HG03521 (cell line): ENCODE results near the gene NDUFA5.
A peak's percentile ranks its signal among the peaks of the same experiment; 100 is the strongest.
"Not testable (repeated sequence)": the region's sequence is repeated elsewhere in the genome, so short reads cannot be mapped to it uniquely, and the experiment has no call there.

Experiments
- ATAC-seq: cut with Tn5 transposase; IDR thresholded peaks from one replicate; pipeline ENCODE4 v1.9.1; 2021; ENCODE audit warnings: mild to moderate bottlenecking, moderate library complexity; ENCODE audit not compliant: unreplicated experiment

The NDUFA5 gene

DNA sequence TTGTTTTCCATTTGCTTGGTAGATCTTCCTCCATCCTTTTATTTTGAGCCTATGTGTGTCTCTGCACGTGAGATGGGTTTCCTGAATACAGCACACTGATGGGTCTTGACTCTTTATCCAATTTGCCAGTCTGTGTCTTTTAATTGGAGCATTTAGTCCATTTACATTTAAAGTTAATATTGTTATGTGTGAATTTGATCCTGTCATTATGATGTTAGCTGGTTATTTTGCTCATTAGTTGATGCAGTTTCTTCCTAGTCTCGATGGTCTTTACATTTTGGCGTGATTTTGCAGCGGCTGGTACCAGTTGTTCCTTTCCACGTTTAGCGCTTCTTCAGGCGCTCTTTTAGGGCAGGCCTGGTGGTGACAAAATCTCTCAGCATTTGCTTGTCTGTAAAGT, 31.1 kb downstream of the NDUFA5 start:
- ATAC-seq, result not testable (repeated sequence)

DNA sequence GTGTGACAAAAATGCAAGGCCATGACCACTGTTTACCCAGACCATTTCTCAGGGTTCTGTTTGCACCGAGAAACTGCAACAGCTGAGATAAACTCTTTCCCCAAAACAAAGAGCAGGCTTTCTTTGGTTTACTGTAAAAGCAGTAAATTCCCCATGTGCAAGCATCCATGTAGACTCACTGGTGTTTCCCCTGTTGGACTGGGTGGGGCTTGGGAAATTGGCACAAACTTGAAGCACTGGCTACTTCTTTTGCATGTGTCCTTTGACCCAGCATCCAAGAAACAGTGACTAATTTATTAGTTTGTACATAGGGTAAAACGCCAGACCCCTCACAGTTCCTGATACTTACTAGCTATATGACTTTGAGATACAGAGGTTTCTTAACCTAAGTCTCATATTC, 35.6 kb downstream of the NDUFA5 start:
- no peak for ATAC-seq

GRCh38 chr7:123505221-123505620, 52.4 kb downstream of the NDUFA5 start:
- ATAC-seq, result no peak

- ATAC-seq, result no peak
Measured at GRCh38 chr7:123502201-123502600, 55.4 kb downstream of the NDUFA5 start.

DNA sequence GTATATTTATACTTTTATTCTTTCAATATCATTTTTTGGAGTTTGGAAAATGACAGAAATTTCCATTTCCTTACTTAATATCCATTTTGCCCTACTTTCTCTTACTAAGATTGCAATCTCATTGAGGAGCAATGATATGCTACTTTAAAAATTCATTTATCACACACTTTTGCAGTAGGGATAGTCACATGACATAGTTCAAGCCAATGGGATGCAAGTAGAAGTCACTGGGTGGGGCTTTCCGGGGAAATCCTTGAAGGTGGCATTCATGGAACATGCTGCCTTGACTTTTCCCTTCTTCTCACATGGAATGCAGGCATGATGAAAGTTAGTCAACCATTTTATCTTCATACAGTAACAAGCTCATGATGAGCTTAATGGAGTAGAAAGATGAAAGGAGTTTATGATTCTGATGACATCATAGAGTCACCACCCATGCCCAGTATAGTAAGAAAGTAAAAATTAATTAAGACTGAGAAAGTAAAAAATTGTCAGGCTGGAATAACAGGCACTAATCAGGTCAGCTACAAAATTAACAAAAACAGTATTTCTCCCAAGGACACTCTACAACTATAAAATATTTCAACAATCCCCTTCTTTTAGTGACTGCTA, 56.6 kb downstream of the NDUFA5 start:
- ATAC-seq, result no peak

- ATAC-seq, result no peak
Measured at GRCh38 chr7:123499211-123499970, 58.2 kb downstream of the NDUFA5 start.

GRCh38 chr7:123498601-123499000, 59.0 kb downstream of the NDUFA5 start:
- ATAC-seq, result no peak

- ATAC-seq, result no peak
Measured at GRCh38 chr7:123498031-123498430, 59.6 kb downstream of the NDUFA5 start.

GRCh38 chr7:123494193-123494796, 63.3 kb downstream of the NDUFA5 start:
- peak; percentile 61 for ATAC-seq

DNA sequence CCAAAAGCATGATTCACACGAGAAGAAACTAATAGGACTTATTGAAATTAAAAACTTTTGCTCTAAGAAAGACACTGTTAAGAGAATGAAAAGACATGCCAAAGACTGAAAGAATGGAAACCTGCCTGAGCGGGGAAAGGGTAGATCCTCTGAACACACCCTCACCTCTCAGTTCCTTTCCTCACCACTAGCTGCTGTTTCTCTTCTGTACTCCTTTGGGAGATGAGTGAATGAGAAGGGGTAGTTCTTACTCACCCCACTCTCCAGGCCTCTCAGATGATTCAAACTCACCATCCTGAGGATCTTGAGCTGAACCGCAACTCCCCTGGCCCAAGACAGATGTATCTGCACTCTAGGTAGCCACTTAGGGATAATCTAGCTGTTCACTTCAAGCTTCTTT, 65.1 kb downstream of the NDUFA5 start:
- ATAC-seq, result peak; percentile 72
